Right atrium auricular region (tissue), 2 donors: Measurements from ENCODE around the gene ADAMTS14. TPM values are rescaled to one million over a fixed set of nuclear protein-coding genes. Genes with fewer than 3 reads are reported as not detected.

Source experiments
- DNase-seq: peaks from one replicate; pipeline ENCODE4 v3.0.0-alpha.2; 2019; ENCODE audit warnings: low spot score
- H3K27ac ChIP-seq, 2 donors: fragments of 200-600 bp; sonication (generic); 1 replicate in 1 of 2; 2 replicates in 1 of 2; pipeline ENCODE4 v1.5.1; 2016 to 2019
- H3K27me3 ChIP-seq, 2 donors: fragments of 200-600 bp; sonication (generic); one replicate each; pipeline versions ENCODE4 v1.5.1 to v1.6.0; 2017 to 2019
- H3K36me3 ChIP-seq: fragments of 200-600 bp; sonication (generic); one replicate; pipeline ENCODE4 v1.5.1; 2016
- H3K4me1 ChIP-seq, 2 donors: fragments of 200-600 bp; sonication (generic); one replicate each; pipeline versions ENCODE4 v1.5.1 to v1.6.0; 2017 to 2019
- H3K4me3 ChIP-seq, 2 donors: fragments of 200-600 bp; sonication (generic); 1 replicate in 1 of 2; 2 replicates in 1 of 2; pipeline ENCODE4 v1.5.1; 2017 to 2019; ENCODE audit warnings: mild to moderate bottlenecking in 1 of 2, moderate library complexity in 1 of 2
- H3K9me3 ChIP-seq, 2 donors: fragments of 200-600 bp; sonication (generic); one replicate each; pipeline ENCODE4 v1.5.1; 2019
- CTCF ChIP-seq, 2 donors: fragments of 200-600 bp; sonication (generic); IDR thresholded peaks; one replicate each; pipeline ENCODE4 v1.5.1; 2019; ENCODE audit warnings: antibody characterized with exemption in 2 of 2
- total RNA-seq, 2 donors: library from RNA; depleted of rRNA; stranded (reverse); fragments of >200 nt; gene quantifications; one replicate each; pipeline ENCODE4 v1.1.0, GENCODE V29; 2016

The ADAMTS14 gene
- total RNA-seq, 2 donors from 2014 or later = not detected

- no peaks in the 10 kb centered on the region for H3K9me3 ChIP-seq
- no peaks in the 10 kb centered on the region for H3K27me3 ChIP-seq
- no peak overlapping the region for H3K4me3 ChIP-seq
- H3K27ac ChIP-seq = no peak overlapping the region
- no peaks in the 10 kb centered on the region for H3K36me3 ChIP-seq
- no peaks in the 10 kb centered on the region for H3K4me1 ChIP-seq
- TF ChIP-seq CTCF (IDR thresholded peaks at IDR 0.05) = no peak
- DNase-seq = no peak
These were observed 132.1 kb downstream of the ADAMTS14 start for GRCh38 chr10:70804421-70804808.

GRCh38 chr10:70805619-70806215 is 133.4 kb downstream of the ADAMTS14 start:
- no peak overlapping the region for H3K27ac ChIP-seq

GRCh38 chr10:70806841-70807240 is 134.5 kb downstream of the ADAMTS14 start:
- no peaks in the 10 kb centered on the region for H3K9me3 ChIP-seq

More at GRCh38 chr10:70805619-70806215, 133.4 kb downstream of the ADAMTS14 start:
- Histone ChIP-seq H3K4me3 (no peak overlapping the region), H3K27me3 (no peaks in the 10 kb centered on the region), H3K4me1 (no peaks in the 10 kb centered on the region), H3K9me3 (no peaks in the 10 kb centered on the region), H3K36me3 (no peaks in the 10 kb centered on the region)
- no peak for DNase-seq
- TF ChIP-seq CTCF (IDR thresholded peaks at IDR 0.05) = no peak

GRCh38 chr10:70807556-70807955 is 135.2 kb downstream of the ADAMTS14 start:
- Histone ChIP-seq H3K4me1 (no peaks in the 10 kb centered on the region), H3K27me3 (no peaks in the 10 kb centered on the region), H3K4me3 (no peak overlapping the region), H3K36me3 (no peaks in the 10 kb centered on the region), H3K27ac (no peak overlapping the region), H3K9me3 (no peaks in the 10 kb centered on the region)
- TF ChIP-seq CTCF (IDR thresholded peaks at IDR 0.05) = no peak
- DNase-seq = no peak

More at GRCh38 chr10:70806841-70807240, 134.5 kb downstream of the ADAMTS14 start:
- Histone ChIP-seq H3K4me1 (no peaks in the 10 kb centered on the region), H3K4me3 (no peak overlapping the region), H3K36me3 (no peaks in the 10 kb centered on the region), H3K27ac (no peak overlapping the region), H3K27me3 (no peaks in the 10 kb centered on the region)
- no peak for DNase-seq
- TF ChIP-seq CTCF (IDR thresholded peaks at IDR 0.05) = no peak

GRCh38 chr10:70809011-70809611 is 136.8 kb downstream of the ADAMTS14 start:
- no peak for DNase-seq

More at GRCh38 chr10:70809011-70809611, 136.8 kb downstream of the ADAMTS14 start:
- Histone ChIP-seq H3K9me3 (no peaks in the 10 kb centered on the region), H3K4me3 (no peak overlapping the region), H3K27me3 (no peaks in the 10 kb centered on the region), H3K36me3 (no peaks in the 10 kb centered on the region), H3K4me1 (no peaks in the 10 kb centered on the region), H3K27ac (no peak overlapping the region)
- TF ChIP-seq CTCF (IDR thresholded peaks at IDR 0.05) = no peak
